GM20431 (cell line): ENCODE data around the gene SCTR.

Experiments
- in situ Hi-C: fragments of 300-500 bp; cut with MseI, MboI; formaldehyde crosslinking; loops from one replicate; pipeline ENCODE4 v1.15.0; 2020; ENCODE audit warnings: low sequenced_read_pairs; ENCODE audit not compliant: unreplicated experiment

Gene SCTR

DNA sequence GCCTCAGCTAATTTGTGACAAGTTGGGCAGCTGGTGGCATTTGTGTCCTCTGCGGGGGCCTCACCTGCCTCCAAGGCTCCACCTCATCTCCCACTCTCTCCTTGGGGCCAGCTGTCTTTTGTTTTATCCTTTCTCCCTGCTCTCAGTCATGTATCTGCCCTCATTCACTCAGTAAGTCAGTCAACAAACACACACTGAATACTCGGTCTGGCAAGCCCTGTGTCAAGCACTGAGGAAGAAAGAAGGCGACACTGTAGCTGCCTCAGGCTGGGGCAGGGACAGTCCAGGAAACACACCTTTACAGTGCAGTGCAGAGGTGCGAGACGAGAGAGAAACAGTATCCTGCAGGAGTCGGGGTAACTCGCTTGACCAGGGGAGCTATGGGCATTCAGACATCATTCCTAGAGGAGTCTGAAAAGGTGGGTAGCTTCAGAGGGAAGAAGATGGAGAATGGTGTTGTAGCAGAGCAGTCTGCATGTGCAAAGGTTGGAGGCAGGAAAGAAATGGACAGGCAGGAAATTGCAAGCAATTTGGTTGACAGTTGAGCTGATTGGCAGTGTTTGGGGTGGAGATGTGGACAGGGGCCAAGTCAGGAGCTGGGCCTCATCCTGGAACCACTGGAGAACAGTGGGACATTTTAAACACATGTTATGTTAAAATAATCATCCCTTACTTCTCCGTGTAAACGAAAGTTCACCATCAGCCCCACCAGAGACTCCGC lies 34.9 kb downstream of the SCTR start:
- in situ Hi-C loops = no loop called here

- in situ Hi-C loops = no loop called here
These were observed 35.8 kb downstream of the SCTR start for GRCh38 chr2:119488245-119489214.

GRCh38 chr2:119487434-119488244 lies 36.6 kb downstream of the SCTR start:
- in situ Hi-C loops = no loop called here

DNA sequence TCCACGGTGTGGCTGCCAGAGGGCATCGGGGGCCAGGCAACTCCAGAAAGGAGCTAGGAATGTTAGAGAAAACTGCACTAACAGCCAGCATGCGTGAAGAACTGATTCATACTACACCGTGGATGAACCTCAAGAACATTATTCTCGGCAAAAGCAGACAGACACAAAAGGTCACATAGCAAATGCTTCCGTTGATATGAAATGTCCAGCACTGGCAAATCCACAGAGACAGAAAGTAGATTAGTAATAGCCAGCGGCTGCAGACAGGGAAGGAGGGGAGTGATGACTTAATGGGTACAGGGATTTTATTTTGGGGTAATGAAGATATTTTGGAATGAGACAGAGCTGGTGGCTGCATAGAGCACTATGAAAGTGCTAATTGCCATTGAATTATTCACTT lies 37.4 kb downstream of the SCTR start:
- in situ Hi-C loops = no loop called here

DNA sequence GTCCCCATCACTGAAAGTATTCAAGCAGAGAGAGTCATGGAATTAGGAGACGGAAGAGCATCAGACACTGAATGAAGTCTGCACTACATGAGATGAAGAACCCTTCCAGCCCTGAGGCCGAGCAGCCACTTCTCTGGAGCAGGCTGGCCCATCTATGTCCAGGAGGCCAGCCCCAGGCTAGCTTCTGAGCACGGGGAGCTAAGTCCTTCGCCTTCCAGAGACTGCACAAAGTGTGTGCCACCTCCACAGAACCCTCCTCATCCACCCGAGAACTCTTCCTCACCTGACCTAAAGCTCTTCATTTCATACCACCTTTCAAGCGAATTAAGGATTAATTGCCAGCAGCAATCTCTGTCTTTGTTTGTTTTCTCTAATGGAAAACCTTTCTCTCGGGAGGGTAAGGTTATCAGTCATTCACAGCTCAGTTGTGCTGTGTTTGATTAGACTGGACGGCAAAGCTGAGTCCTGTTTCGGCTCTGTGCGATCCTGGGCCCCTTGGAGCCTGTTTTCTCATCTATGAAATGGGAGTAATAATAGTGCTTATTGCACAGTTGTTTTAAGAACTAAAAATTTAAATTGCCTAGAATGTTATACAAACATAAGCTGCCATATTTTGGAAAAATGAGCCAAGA lies 38.0 kb downstream of the SCTR start:
- in situ Hi-C loops = no loop called here

DNA sequence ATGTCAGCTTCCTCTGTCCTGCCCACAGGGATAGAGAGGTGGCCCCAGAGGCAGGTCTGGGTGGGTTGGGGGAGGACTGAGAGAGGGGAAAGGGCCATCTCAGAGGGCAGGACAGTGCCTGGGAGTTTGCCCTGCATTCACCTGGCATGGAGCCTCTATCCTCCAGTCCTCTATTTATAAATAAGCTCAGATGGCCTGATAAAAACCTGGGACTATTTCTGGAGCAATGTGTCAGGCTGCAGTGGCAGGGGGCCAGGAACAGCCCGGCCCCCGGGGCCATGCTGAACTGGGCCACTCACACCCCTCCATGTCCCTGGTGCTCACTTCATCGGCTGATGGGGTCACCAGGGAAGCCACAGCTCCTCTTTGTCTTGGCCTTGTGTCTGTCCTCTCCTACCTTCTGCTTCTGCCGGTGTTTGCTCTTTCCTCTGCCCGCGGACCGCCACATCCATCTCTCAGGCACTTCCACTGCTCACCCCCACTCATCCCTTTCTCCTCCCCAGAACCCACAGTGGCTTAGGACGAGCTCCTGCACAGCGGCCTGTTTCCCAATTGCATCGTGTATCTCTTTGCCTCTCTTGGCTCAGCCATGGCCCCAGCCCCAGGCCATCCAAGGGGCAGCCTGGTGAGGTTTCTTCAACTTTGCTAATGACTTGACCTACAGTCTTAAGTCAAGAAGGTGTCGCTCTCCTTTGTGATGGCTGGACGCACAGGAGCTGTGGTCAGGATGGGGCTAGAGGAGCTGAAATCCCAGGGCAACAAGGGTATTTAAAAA lies 38.8 kb downstream of the SCTR start:
- in situ Hi-C loops = no loop called here

- in situ Hi-C loops = no loop called here
These were observed 39.4 kb downstream of the SCTR start for GRCh38 chr2:119484834-119485233.

DNA sequence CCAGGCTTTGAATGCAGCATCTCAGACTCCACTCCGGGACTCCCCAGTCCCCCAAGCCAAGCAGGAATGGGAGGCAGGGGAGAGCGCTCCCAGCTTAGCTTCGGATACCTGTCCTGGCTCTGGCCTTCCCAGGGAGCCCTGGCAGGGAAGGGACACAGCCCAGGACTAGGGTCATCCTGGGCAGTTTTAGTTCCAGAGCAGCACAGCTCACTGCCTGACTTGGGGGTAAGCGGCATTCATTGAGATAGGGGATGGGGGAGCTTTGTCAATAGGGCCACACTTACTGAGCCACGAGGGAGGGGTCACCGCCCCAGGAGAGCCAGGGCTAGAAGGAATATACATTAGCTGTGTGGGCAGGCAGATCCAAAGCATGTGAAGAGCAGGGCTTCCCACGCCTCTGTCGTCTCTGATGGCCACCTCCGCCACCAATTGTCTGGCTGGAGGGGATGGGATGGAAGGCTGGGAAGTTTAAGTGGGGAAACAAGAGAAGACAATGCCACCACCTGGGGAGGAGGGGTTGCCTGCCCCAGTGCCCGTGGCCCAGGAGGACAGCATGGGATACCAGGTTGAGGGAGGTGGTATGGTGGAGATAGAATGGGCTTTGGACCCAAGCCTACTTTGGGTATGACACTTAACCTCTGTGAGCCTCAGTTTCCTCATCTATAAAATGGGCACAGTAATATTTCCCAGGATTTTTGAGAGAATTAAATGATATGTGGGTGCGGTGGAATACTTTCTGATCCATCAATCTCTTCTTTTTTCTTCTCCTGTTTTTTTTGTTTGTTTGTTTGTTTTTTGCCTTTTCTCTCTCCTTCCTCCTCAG lies 40.2 kb downstream of the SCTR start:
- in situ Hi-C loops = no loop called here

- in situ Hi-C loops = no loop called here
These were observed 40.9 kb downstream of the SCTR start for GRCh38 chr2:119483395-119483753.

DNA sequence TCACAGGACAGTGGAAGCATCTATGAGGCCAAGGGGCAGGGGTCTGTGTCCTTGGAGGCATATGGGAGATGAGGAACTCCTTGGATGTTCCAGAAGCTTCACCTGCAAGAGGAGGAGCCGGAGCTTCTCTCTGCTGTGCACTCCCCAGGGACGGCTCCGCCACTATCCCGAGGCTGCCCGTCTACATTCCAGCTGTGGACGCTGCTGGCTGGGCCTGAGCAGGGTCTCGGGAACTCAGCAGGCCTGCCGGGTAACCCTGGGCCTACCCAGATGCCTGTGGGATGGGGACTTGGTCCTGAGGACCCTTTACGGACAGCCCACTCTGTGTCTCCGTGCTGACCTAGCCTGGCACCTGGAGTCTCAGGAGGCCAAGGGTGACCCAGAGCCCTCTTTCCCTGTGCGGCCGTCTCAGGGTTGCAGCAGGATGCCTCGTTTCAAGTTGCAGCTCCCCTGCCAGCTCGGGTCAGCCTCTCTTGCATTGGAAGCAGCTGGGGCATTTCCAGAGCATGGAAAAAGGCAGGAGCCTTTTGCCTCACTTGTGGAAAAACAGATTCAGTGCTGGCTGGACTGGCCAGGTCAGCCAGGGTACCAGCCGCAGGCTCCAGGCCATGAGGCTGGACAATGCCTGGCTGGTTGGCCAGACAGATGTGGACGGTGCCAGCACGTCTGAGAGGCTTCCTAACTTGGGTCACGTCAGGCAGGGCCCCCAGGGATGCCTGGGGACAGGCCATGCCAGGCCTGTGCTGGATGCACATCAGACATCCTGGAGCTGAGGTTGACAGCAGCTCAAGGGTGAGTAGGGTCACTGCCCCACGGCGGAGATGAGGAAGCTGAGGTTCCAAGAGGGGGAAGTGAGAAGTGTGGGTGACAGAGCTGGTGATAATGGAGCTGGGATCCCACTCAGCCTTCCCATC lies 41.5 kb downstream of the SCTR start:
- in situ Hi-C loops = no loop called here

DNA sequence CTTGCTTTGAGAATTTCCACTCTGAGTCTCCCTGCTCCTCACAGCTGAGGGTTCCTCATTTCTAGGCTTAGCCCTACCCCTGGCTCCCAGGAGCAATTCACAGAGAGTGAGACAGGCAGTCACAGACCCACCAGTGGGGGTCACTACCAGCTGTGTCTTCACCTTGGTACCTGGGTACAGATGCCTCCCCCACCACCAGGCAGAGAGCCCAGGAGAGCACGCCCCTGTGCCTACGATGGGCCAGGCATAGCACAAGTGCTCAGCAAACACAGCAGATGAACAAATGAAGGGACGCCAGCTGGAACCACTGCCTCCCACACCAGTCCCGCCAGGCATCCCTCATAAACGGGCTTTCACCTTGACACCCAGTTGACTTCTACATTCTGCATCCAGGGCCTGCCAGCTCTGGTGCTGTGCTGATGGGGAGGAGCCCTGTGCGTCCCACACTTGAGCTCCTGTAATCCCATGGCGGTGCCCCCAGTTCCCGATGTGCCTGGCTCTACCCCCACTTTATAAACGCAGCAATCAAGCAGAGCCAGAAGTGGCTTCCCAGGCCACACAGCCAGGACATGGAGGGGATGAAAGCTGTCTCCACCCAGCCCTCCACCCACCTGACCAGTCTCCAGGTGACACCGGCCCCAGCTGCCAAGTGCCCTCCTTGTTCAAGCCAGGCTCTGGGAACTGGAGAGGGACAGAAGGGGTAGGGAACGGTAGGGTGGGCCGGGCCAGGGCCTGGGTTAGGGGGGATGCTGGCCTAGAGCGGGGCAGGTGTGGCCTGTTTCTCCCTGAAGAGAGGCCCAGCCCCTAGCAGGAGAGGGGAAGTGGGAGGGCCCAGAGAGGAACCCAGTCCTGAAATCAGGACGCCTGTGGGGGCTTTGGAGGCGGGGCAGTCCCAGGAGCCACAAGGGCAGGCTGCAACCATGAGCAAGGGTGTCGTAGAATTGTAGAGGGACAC lies 42.5 kb downstream of the SCTR start:
- in situ Hi-C loops = no loop called here

- in situ Hi-C loops = no loop called here
These were observed 43.6 kb downstream of the SCTR start for GRCh38 chr2:119480718-119481142.

DNA sequence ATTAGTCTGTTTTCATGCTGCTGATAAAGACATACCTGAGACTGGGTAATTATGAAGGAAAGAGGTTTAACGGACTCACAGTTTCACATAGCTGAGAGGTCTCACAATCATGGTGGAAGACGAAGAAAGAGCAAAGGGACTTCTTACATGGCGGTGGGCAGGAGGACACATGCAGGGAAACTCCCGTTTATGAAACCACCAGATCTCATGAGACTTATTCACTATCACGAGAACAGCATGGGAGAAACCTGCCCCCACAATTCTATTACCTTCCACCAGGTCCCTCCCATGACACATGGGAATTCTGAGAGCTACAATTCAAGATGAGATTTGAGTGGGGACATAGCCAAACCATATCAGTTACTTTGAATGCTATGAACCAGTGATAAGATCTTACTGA lies 44.1 kb downstream of the SCTR start:
- in situ Hi-C loops = no loop called here

DNA sequence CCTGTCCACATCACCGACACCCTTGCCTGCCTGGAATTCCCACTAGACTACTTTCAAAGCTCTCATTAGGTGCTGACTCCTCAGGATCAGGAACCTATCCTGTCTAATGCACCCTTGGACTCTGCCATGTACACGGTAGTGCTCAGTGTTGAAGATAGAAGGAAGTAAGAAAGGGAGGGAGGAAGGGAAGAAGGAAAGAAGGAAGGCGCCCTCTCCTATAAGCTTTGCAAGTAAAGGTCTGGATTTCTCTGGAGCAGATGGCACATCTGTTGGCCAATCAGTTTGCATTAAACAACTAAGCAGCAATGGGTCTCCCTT lies 45.3 kb downstream of the SCTR start:
- in situ Hi-C loops = loop anchor here (10.0 kb wide), 1 partner anchor 74 kb away; no protein-coding TSS in a partner anchor

DNA sequence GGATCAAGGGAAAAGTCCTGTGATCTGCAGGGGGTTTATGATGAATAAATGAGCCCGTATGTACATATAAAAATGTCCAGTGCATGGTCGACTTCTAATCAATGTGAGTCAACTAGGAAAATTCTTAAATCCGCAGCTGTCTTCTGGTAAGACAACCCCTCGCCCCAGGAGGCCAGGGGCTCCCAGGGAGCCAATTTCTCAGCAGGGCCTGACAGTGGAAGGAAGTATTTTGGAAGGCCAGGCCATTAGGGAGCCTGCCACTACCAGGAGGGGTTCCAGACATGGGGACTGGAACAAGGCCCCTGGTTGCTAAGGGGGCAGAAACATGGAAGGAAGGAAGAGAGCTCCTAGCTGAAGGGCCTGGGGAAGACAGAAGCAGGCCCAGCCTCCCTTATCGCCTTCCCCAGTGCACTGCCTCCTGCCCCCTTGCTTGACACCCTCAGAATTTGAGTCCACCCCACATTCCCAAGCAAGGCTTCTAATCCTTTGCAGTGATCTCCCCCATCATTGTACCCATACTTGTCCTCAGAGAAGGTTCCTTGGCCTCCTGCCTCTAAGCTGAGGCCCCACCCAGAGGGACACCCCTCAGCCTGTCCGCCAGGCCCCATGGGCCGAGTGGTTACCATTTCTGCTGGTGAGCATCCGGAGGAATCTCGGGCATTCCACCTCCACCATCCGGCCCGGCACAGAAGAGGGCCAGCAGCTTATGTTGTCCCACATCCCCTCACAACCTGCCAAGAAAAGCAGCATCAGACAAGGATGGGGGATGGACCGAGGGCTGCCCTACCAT lies 45.9 kb downstream of the SCTR start:
- in situ Hi-C loops = loop anchor here (10.0 kb wide), 1 partner anchor 74 kb away; no protein-coding TSS in a partner anchor

DNA sequence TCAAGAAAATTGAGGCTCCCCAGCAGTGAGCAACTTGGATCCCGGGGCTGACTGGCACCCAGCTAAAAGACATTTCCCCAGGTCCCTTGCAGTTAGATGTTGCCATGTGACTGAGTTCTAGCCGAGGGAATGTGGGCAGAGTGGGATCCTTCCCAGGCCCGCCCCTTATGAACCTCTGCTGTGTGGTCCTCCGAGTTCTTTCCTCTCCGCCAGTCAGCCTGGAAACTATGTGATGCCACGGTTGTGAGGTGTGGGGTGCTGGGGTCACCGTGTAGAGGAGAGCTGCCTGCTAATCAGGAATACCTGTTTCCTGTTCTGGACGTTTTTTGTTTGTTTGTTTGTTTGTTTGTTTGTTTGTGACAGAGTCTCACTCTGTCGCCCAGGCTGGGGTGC lies 47.2 kb downstream of the SCTR start:
- in situ Hi-C loops = loop anchor here (10.0 kb wide), 1 partner anchor 72 kb away; no protein-coding TSS in a partner anchor
